Loucy (cell line): Measurements from ENCODE around the gene GPC5.

Experiments used
- H2AFZ ChIP-seq: fragments of 200-600 bp; sonication (generic); 2 replicates; pipeline ENCODE4 v1.6.0; 2016; ENCODE audit warnings: antibody characterized with exemption, mild to moderate bottlenecking, low read length, moderate library complexity
- H3F3A ChIP-seq: fragments of 200-600 bp; 2 replicates; pipeline ENCODE4 v1.6.0; 2016; ENCODE audit warnings: antibody characterized with exemption, low read depth, mild to moderate bottlenecking
- H3K27me3 ChIP-seq: fragments of 200-600 bp; sonication (generic); 2 replicates; pipeline ENCODE4 v1.6.1; 2014; ENCODE audit warnings: low read length, mild to moderate bottlenecking; ENCODE audit not compliant: insufficient read depth, poor library complexity, severe bottlenecking
- H3K36me3 ChIP-seq: fragments of 200-600 bp; sonication (generic); 2 replicates; pipeline ENCODE4 v1.6.1; 2016; ENCODE audit warnings: low read length; ENCODE audit not compliant: insufficient read depth
- H3K4me1 ChIP-seq: fragments of 200-600 bp; sonication (generic); 2 replicates; pipeline ENCODE4 v1.5.1; 2014; ENCODE audit warnings: low read length, mild to moderate bottlenecking; ENCODE audit not compliant: insufficient read depth, poor library complexity, severe bottlenecking
- H3K4me2 ChIP-seq: fragments of 200-600 bp; sonication (generic); 2 replicates; pipeline ENCODE4 v1.6.0; 2014; ENCODE audit warnings: antibody characterized with exemption, low read length, low read depth, mild to moderate bottlenecking; ENCODE audit not compliant: poor library complexity, severe bottlenecking
- H3K4me3 ChIP-seq: fragments of 200-600 bp; sonication (generic); 2 replicates; pipeline ENCODE4 v1.5.1; 2014; ENCODE audit warnings: low read length, mild to moderate bottlenecking, mixed read lengths; ENCODE audit not compliant: poor library complexity, severe bottlenecking
- H3K79me2 ChIP-seq: fragments of 200-600 bp; sonication (generic); 2 replicates; pipeline ENCODE4 v1.6.1; 2014; ENCODE audit warnings: low read length; ENCODE audit not compliant: insufficient read depth
- H3K9ac ChIP-seq: fragments of 200-600 bp; sonication (generic); 2 replicates; pipeline ENCODE4 v1.6.0; 2014; ENCODE audit warnings: mild to moderate bottlenecking, low read depth, low read length, moderate library complexity; ENCODE audit not compliant: poor library complexity, severe bottlenecking
- H3K9me2 ChIP-seq: fragments of 200-600 bp; sonication (generic); replicated peaks from 2 replicates; pipeline ENCODE4 v1.6.1; 2016; ENCODE audit warnings: low read depth, low read length, mixed read lengths
- H3K9me3 ChIP-seq: fragments of 200-600 bp; sonication (generic); 2 replicates; pipeline ENCODE4 v1.6.1; 2014; ENCODE audit warnings: mild to moderate bottlenecking, antibody characterized with exemption, low read length, low read depth; ENCODE audit not compliant: insufficient read depth
- H4K20me1 ChIP-seq: fragments of 200-600 bp; sonication (generic); 2 replicates; pipeline ENCODE4 v1.6.0; 2014; ENCODE audit warnings: antibody characterized with exemption, low read length, mild to moderate bottlenecking; ENCODE audit not compliant: insufficient read depth, poor library complexity, severe bottlenecking
- CTCF ChIP-seq: fragments of 200-600 bp; sonication (generic); conservative IDR thresholded peaks from 2 replicates; pipeline ENCODE4 v1.5.1; 2014; ENCODE audit warnings: mild to moderate bottlenecking, antibody characterized with exemption, low read length
- EZH2phosphoT487 ChIP-seq: fragments of 200-600 bp; IDR thresholded peaks from 2 replicates; pipeline ENCODE4 v1.6.1; 2018; ENCODE audit warnings: antibody characterized with exemption, mild to moderate bottlenecking, moderate library complexity, borderline replicate concordance

The GPC5 gene

DNA sequence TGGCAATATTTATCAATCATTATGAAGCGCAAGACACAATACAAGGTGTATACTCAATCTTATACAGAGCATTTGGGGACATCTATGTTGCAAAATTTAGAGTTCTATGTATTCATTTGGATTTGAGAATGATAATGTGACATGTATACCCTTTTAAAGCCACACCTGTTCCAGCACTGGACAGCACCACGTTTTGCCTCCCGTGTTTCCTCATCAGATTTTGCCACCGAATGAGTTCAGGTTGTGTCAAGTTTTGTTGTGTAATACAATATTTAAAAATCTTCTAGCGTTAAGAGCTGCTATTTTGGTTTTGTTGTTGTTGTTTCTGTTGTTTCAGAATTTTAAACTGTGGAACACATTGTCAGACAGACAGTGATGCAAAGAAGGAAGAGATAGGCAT, 1259.9 kb downstream of the GPC5 start:
- no peaks in the 10 kb centered on the region for H3K9me3 ChIP-seq
- no peaks in the 10 kb centered on the region for H3K9me2 ChIP-seq
- H3K4me2 ChIP-seq, result no peak overlapping the region
- no peak overlapping the region for H2AFZ ChIP-seq
- no peak overlapping the region for H3K4me3 ChIP-seq
- H3K9ac ChIP-seq, result no peak overlapping the region
- no peaks in the 10 kb centered on the region for H4K20me1 ChIP-seq
- TF ChIP-seq CTCF (no peak), EZH2phosphoT487 (no peak)
- H3K79me2 ChIP-seq, result no peaks in the 10 kb centered on the region
- H3F3A ChIP-seq, result no peaks in the 10 kb centered on the region
- no peaks in the 10 kb centered on the region for H3K27me3 ChIP-seq
- H3K4me1 ChIP-seq, result no peaks in the 10 kb centered on the region
- no peaks in the 10 kb centered on the region for H3K36me3 ChIP-seq

- no peaks in the 10 kb centered on the region for H3F3A ChIP-seq
- H3K9me2 ChIP-seq, result no peaks in the 10 kb centered on the region
- no peak overlapping the region for H3K4me3 ChIP-seq
- TF ChIP-seq EZH2phosphoT487 (no peak), CTCF (no peak)
- H3K36me3 ChIP-seq, result no peaks in the 10 kb centered on the region
- no peak overlapping the region for H3K4me2 ChIP-seq
- no peak overlapping the region for H2AFZ ChIP-seq
- no peak overlapping the region for H3K9ac ChIP-seq
- no peaks in the 10 kb centered on the region for H3K4me1 ChIP-seq
- H3K27me3 ChIP-seq, result no peaks in the 10 kb centered on the region
- no peaks in the 10 kb centered on the region for H4K20me1 ChIP-seq
- no peaks in the 10 kb centered on the region for H3K9me3 ChIP-seq
- no peaks in the 10 kb centered on the region for H3K79me2 ChIP-seq
Observed at GRCh38 chr13:92661406-92661805, 1263.0 kb downstream of the GPC5 start.

DNA sequence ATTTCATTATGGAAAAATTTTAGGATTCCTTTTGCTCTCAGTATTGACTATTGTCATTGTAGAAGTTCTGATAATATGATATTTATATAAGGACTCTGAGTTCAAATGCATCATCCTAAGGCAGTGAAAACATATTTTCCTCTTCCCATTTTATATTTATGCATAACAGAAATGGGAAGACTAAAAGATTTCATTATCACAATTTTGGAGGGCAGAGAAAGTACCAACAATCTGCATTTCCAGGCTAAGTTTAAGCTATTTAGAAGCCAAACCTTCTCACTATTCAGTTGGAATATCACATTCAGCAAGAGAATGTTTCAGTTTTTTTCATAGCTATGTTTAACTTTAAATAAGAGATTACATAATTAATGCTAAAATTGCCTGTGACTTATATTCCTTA, 1269.7 kb downstream of the GPC5 start:
- H3K36me3 ChIP-seq, result no peaks in the 10 kb centered on the region
- H3K4me1 ChIP-seq, result no peaks in the 10 kb centered on the region
- H2AFZ ChIP-seq, result no peak overlapping the region
- TF ChIP-seq EZH2phosphoT487 (no peak), CTCF (no peak)
- no peak overlapping the region for H3K4me3 ChIP-seq
- no peaks in the 10 kb centered on the region for H4K20me1 ChIP-seq
- H3K9ac ChIP-seq, result no peak overlapping the region
- H3K4me2 ChIP-seq, result no peak overlapping the region
- no peaks in the 10 kb centered on the region for H3K9me3 ChIP-seq
- no peaks in the 10 kb centered on the region for H3K79me2 ChIP-seq
- H3F3A ChIP-seq, result no peaks in the 10 kb centered on the region
- H3K9me2 ChIP-seq, result no peaks in the 10 kb centered on the region
- no peaks in the 10 kb centered on the region for H3K27me3 ChIP-seq
